Measurements from ENCODE around the gene ZDHHC22.
A peak's percentile ranks its signal among the peaks of the same experiment; 100 is the strongest.

The ZDHHC22 gene

DNA sequence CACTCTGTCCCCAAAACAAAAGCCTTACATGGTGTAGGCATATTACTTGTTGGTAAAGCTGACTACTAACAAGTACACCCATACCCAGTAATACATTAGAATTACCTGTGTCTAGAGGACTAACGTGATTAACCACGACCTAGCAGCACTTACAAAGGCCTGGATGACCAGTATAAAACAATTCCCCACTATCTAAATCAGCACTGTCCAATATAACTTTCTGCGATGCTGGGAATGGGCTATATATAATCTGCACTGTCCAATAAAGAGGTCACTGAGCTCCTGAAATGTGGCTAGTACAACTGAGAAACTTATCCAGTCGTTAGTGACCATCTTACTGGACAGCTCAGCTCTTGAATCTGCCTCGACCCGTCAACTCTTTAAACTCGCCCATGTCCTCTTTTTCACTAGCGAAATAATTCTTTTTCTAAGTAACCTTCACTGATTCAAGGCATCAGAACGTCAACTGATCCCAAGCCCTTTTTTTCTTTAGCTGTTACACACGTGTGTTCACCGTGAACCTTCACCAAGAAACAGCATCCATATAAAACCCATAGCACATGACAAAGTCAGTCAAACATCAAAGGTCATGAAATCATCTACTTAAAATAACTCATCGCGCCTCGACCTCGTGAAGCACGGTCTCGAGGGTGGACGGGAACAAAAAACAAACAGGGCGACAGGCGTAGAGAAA lies 44.4 kb downstream of the ZDHHC22 start:
- Histone ChIP-seq H3K9me3 (no peaks in the 10 kb centered on the region), H3K4me3 (peak overlapping the region; percentile 66 to 93), H3K27me3 (no peaks in the 10 kb centered on the region), H3K36me3 (no peaks in the 10 kb centered on the region), H3K27ac (peak overlapping the region; percentile 96 to 98), H3K4me1 (peaks cover 4 to 43% (median 40%) of the 10 kb centered on the region in 4 donors)
- DNase-seq = no peak
- peak in 1 of 2 experiments; percentile 6 for TF ChIP-seq CTCF (IDR thresholded peaks at IDR 0.05)
- intact Hi-C loops (cut with DNase I; ENCODE audit: low total_unique reads) = no loop called here

- TF ChIP-seq CTCF (IDR thresholded peaks at IDR 0.05) = peak; percentile 71 to 74
- peaks cover 0 to 10% (median 9%) of the 10 kb centered on the region in 3 donors for H3K9me3 ChIP-seq
- H3K27ac ChIP-seq = no peak overlapping the region
- peaks cover 4 to 20% (median 17%) of the 10 kb centered on the region in 4 donors for H3K4me1 ChIP-seq
- H3K36me3 ChIP-seq = no peaks in the 10 kb centered on the region
- intact Hi-C loops (cut with DNase I; ENCODE audit: low total_unique reads) = no loop called here
- no peaks in the 10 kb centered on the region for H3K27me3 ChIP-seq
- H3K4me3 ChIP-seq = no peak overlapping the region
- peak; percentile 77 to 82 for DNase-seq
Measured at GRCh38 chr14:77094672-77095284, 46.8 kb downstream of the ZDHHC22 start.

DNA sequence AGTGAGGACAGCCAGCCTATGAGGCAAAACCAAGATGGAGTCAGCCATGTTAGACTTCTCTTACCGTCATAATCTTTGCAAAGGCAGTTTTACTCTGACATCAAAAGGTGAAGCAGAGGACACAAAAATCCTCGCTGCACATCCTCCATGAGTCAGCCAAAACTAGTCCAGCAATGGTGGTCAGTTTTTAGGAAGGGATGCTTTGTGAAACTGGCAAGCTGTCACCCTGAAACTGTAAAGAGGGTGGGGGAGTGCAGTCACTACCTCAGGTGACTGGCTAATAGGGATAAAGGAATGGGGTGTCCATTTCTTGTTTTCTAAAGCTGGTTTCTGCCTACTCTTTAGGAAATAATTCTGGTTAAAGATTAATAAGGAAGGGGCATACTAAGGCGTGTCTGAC lies 48.9 kb downstream of the ZDHHC22 start:
- DNase-seq = no peak
- H3K4me1 ChIP-seq = peaks cover 4 to 10% (median 9%) of the 10 kb centered on the region in 4 donors
- TF ChIP-seq CTCF (IDR thresholded peaks at IDR 0.05) = no peak
- no peaks in the 10 kb centered on the region for H3K27me3 ChIP-seq
- H3K36me3 ChIP-seq = no peaks in the 10 kb centered on the region
- H3K9me3 ChIP-seq = peaks cover 0 to 10% (median 9%) of the 10 kb centered on the region in 3 donors
- H3K4me3 ChIP-seq = no peak overlapping the region
- intact Hi-C loops (cut with DNase I; ENCODE audit: low total_unique reads) = no loop called here
- H3K27ac ChIP-seq = no peak overlapping the region

DNA sequence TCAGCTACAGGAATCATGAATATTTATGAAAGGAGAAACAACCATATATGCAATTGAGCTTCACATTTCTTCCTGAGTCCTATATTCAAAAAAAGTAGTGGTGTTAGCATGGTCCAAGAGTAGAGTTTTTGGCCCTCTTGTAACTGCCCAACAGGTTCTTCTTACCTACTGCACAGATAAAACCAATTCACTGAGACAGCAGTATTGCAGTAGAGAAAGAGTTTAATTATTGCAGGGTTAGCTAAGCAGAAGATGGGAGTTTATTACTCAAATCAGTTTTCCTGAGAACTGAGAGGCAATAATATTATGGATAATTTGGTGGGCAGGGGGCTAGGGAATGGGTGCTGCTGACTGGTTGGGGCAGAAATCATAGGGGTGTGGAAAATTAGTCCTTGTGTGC lies 50.1 kb downstream of the ZDHHC22 start:
- H3K4me3 ChIP-seq = no peak overlapping the region
- no peak for TF ChIP-seq CTCF (IDR thresholded peaks at IDR 0.05)
- no peaks in the 10 kb centered on the region for H3K36me3 ChIP-seq
- H3K27me3 ChIP-seq = no peaks in the 10 kb centered on the region
- intact Hi-C loops (cut with DNase I; ENCODE audit: low total_unique reads) = no loop called here
- no peak overlapping the region for H3K27ac ChIP-seq
- peaks cover 0 to 2% (median 2%) of the 10 kb centered on the region in 4 donors for H3K4me1 ChIP-seq
- no peak for DNase-seq
- H3K9me3 ChIP-seq = peaks cover 0 to 10% (median 9%) of the 10 kb centered on the region in 3 donors

- Histone ChIP-seq H3K27me3 (peaks cover 0 to 6% of the 10 kb centered on the region in 2 donors), H3K27ac (no peak overlapping the region), H3K4me3 (no peak overlapping the region), H3K9me3 (peaks cover 0 to 10% (median 9%) of the 10 kb centered on the region in 3 donors), H3K4me1 (no peaks in the 10 kb centered on the region), H3K36me3 (no peaks in the 10 kb centered on the region)
- DNase-seq = no peak
- no peak for TF ChIP-seq CTCF (IDR thresholded peaks at IDR 0.05)
- intact Hi-C loops (cut with DNase I; ENCODE audit: low total_unique reads) = no loop called here
Measured at GRCh38 chr14:77088645-77089044, 52.9 kb downstream of the ZDHHC22 start.
